ENCODE results near the gene NUBPL.
A peak's percentile ranks its signal among the peaks of the same experiment; 100 is the strongest.
"Not testable (repeated sequence)": the region's sequence is repeated elsewhere in the genome, so short reads cannot be mapped to it uniquely, and the experiment has no call there.

NUBPL gene

GRCh38 chr14:31777312-31777711 is 216.1 kb downstream of the NUBPL start:
- DNase-seq (ENCODE audit: low read depth): no peak
- H3K4me3 ChIP-seq (ENCODE audit: low read depth, low read length): no peak overlapping the region

- DNase-seq (ENCODE audit: low read depth): no peak
- H3K4me3 ChIP-seq (ENCODE audit: low read depth, low read length): no peak overlapping the region
Measured at GRCh38 chr14:31781578-31781977, 220.4 kb downstream of the NUBPL start.

- no peak overlapping the region for H3K4me3 ChIP-seq (ENCODE audit: low read depth, low read length)
- DNase-seq (ENCODE audit: low read depth): no peak
Measured at GRCh38 chr14:31785574-31785973, 224.4 kb downstream of the NUBPL start.

GRCh38 chr14:31787377-31787776 is 226.2 kb downstream of the NUBPL start:
- H3K4me3 ChIP-seq (ENCODE audit: low read depth, low read length): no peak overlapping the region
- DNase-seq (ENCODE audit: low read depth): no peak

GRCh38 chr14:31788340-31788739 is 227.1 kb downstream of the NUBPL start:
- DNase-seq (ENCODE audit: low read depth): no peak
- H3K4me3 ChIP-seq (ENCODE audit: low read depth, low read length): no peak overlapping the region

- no peak overlapping the region for H3K4me3 ChIP-seq (ENCODE audit: low read depth, low read length)
- DNase-seq (ENCODE audit: low read depth): no peak
Measured at GRCh38 chr14:31792726-31793125, 231.5 kb downstream of the NUBPL start.

- not testable (repeated sequence) for H3K4me3 ChIP-seq (ENCODE audit: low read depth, low read length); DNase-seq (ENCODE audit: low read depth)
Measured at GRCh38 chr14:31797946-31798345, 236.7 kb downstream of the NUBPL start.

- no peak overlapping the region for H3K4me3 ChIP-seq (ENCODE audit: low read depth, low read length)
Measured at GRCh38 chr14:31802838-31803237, 241.6 kb downstream of the NUBPL start.

GRCh38 chr14:31806249-31806648 is 245.0 kb downstream of the NUBPL start:
- DNase-seq (ENCODE audit: low read depth): no peak
- no peak overlapping the region for H3K4me3 ChIP-seq (ENCODE audit: low read depth, low read length)

More at GRCh38 chr14:31802838-31803237, 241.6 kb downstream of the NUBPL start:
- DNase-seq (ENCODE audit: low read depth): no peak

- DNase-seq (ENCODE audit: low read depth); H3K4me3 ChIP-seq (ENCODE audit: low read depth, low read length): not testable (repeated sequence)
Measured at GRCh38 chr14:31811693-31812628, 250.8 kb downstream of the NUBPL start.

- not testable (repeated sequence) for H3K4me3 ChIP-seq (ENCODE audit: low read depth, low read length); DNase-seq (ENCODE audit: low read depth)
Measured at GRCh38 chr14:31813724-31814490, 252.7 kb downstream of the NUBPL start.

- no peak overlapping the region for H3K4me3 ChIP-seq (ENCODE audit: low read depth, low read length)
- no peak for DNase-seq (ENCODE audit: low read depth)
Measured at GRCh38 chr14:31819281-31819680, 258.1 kb downstream of the NUBPL start.

- DNase-seq (ENCODE audit: low read depth): no peak
- H3K4me3 ChIP-seq (ENCODE audit: low read depth, low read length): no peak overlapping the region
Measured at GRCh38 chr14:31825459-31825858, 264.3 kb downstream of the NUBPL start.

- DNase-seq (ENCODE audit: low read depth): no peak
- no peak overlapping the region for H3K4me3 ChIP-seq (ENCODE audit: low read depth, low read length)
Measured at GRCh38 chr14:31827325-31827724, 266.1 kb downstream of the NUBPL start.

GRCh38 chr14:31828946-31829868 is 268.0 kb downstream of the NUBPL start:
- DNase-seq (ENCODE audit: low read depth): peak; percentile 80
- H3K4me3 ChIP-seq (ENCODE audit: low read depth, low read length): no peak overlapping the region

GRCh38 chr14:31834616-31835015 is 273.4 kb downstream of the NUBPL start:
- DNase-seq (ENCODE audit: low read depth): peak; percentile 50
- H3K4me3 ChIP-seq (ENCODE audit: low read depth, low read length): no peak overlapping the region

- H3K4me3 ChIP-seq (ENCODE audit: low read depth, low read length): no peak overlapping the region
Measured at GRCh38 chr14:31835049-31835448, 273.8 kb downstream of the NUBPL start.

GRCh38 chr14:31837031-31837430 is 275.8 kb downstream of the NUBPL start:
- no peak for DNase-seq (ENCODE audit: low read depth)

More at GRCh38 chr14:31835049-31835448, 273.8 kb downstream of the NUBPL start:
- no peak for DNase-seq (ENCODE audit: low read depth)

GRCh38 chr14:31842899-31843298 is 281.7 kb downstream of the NUBPL start:
- peak; percentile 8 for DNase-seq (ENCODE audit: low read depth)
- H3K4me3 ChIP-seq (ENCODE audit: low read depth, low read length): no peak overlapping the region

More at GRCh38 chr14:31837031-31837430, 275.8 kb downstream of the NUBPL start:
- H3K4me3 ChIP-seq (ENCODE audit: low read depth, low read length): no peak overlapping the region

All from skeletal muscle cell (primary cell).